Head of caudate nucleus (tissue), 42 donors: ENCODE measurements around the gene NINJ1.

Experiments
- DNase-seq, 42 donors: peaks; one replicate each; pipeline versions ENCODE4 v3.0.0 to v3.0.0-alpha.2; 2020 to 2021; ENCODE audit warnings: mixed read lengths in 7 of 42
- intact Hi-C: fragments of 100-400 bp; cut with DNase I; formaldehyde crosslinking; loops from one replicate; pipeline ENCODE4 v1.15.0; 2022

The NINJ1 gene

GRCh38 chr9:93086447-93087224 lies 47.4 kb downstream of the NINJ1 start:
- intact Hi-C loops: loop anchor here (10.0 kb wide), 1 partner anchor 202 kb away; no protein-coding TSS in a partner anchor
- DNase-seq: peak in 5 of 42 donors; percentile 2 to 13 (median 8)

GRCh38 chr9:93085676-93086075 lies 48.4 kb downstream of the NINJ1 start:
- intact Hi-C loops: loop anchor here (10.0 kb wide), 1 partner anchor 201 kb away; no protein-coding TSS in a partner anchor
- peak in 8 of 42 donors; percentile 1 to 19 (median 6) for DNase-seq

- intact Hi-C loops: loop anchor here (10.0 kb wide), 1 partner anchor 200 kb away; no protein-coding TSS in a partner anchor
- DNase-seq: peak in 9 of 42 donors; percentile 2 to 37 (median 12)
Observed at GRCh38 chr9:93084471-93084881, 49.6 kb downstream of the NINJ1 start.

- intact Hi-C loops: loop anchor here (10.0 kb wide), 1 partner anchor 199 kb away; no protein-coding TSS in a partner anchor
- peak in 9 of 42 donors; percentile 3 to 32 (median 13) for DNase-seq
Observed at GRCh38 chr9:93083592-93084470, 50.2 kb downstream of the NINJ1 start.

GRCh38 chr9:93082841-93083411 lies 51.1 kb downstream of the NINJ1 start:
- DNase-seq: peak in 8 of 42 donors; percentile 2 to 28 (median 10)
- intact Hi-C loops: loop anchor here (10.0 kb wide), 1 partner anchor 198 kb away; no protein-coding TSS in a partner anchor

GRCh38 chr9:93081931-93082330 lies 52.1 kb downstream of the NINJ1 start:
- peak in 1 of 42 donors; percentile 3 for DNase-seq
- intact Hi-C loops: loop anchor here (10.0 kb wide), 1 partner anchor 197 kb away; no protein-coding TSS in a partner anchor

GRCh38 chr9:93081081-93081529 lies 52.9 kb downstream of the NINJ1 start:
- intact Hi-C loops: loop anchor here (10.0 kb wide), 1 partner anchor 196 kb away; no protein-coding TSS in a partner anchor
- peak in 10 of 42 donors; percentile 6 to 43 (median 30) for DNase-seq

GRCh38 chr9:93080406-93080805 lies 53.6 kb downstream of the NINJ1 start:
- peak in 4 of 42 donors; percentile 9 to 24 (median 10) for DNase-seq
- intact Hi-C loops: loop anchor here (10.0 kb wide), 1 partner anchor 196 kb away; no protein-coding TSS in a partner anchor

- peak in 1 of 42 donors; percentile 7 for DNase-seq
- intact Hi-C loops: no loop called here
Observed at GRCh38 chr9:93079371-93079770, 54.7 kb downstream of the NINJ1 start.

GRCh38 chr9:93077811-93078210 lies 56.2 kb downstream of the NINJ1 start:
- no peak for DNase-seq
- intact Hi-C loops: no loop called here

GRCh38 chr9:93077367-93077766 lies 56.7 kb downstream of the NINJ1 start:
- intact Hi-C loops: no loop called here
- DNase-seq: no peak

- DNase-seq: no peak
- intact Hi-C loops: no loop called here
Observed at GRCh38 chr9:93076792-93077128, 57.3 kb downstream of the NINJ1 start.

- no peak for DNase-seq
- intact Hi-C loops: no loop called here
Observed at GRCh38 chr9:93076101-93076791, 57.8 kb downstream of the NINJ1 start.

- DNase-seq: no peak
- intact Hi-C loops: no loop called here
Observed at GRCh38 chr9:93072383-93072795, 61.7 kb downstream of the NINJ1 start.
